Fibroblast of mammary gland (primary cell): ENCODE measurements around the gene ILK.
A peak's percentile ranks its signal among the peaks of the same experiment; 100 is the strongest.

ENCODE experiments used
- DNase-seq: peaks from one replicate; pipeline ENCODE4 v3.0.0-alpha.2; 2010; ENCODE audit warnings: low read depth
- H3K4me3 ChIP-seq: 2 replicates; pipeline ENCODE4 v1.5.1; 2011; ENCODE audit warnings: low read depth, mild to moderate bottlenecking, low read length, moderate library complexity; ENCODE audit not compliant: control insufficient read depth
- TF ChIP-seq, protein P1 (sequence below): conservative IDR thresholded peaks from 2 replicates; pipeline ENCODE4 v1.5.1; 2011; ENCODE audit warnings: low read depth, low read length, inconsistent platforms; ENCODE audit not compliant: control insufficient read depth, insufficient read depth

Gene ILK

DNA sequence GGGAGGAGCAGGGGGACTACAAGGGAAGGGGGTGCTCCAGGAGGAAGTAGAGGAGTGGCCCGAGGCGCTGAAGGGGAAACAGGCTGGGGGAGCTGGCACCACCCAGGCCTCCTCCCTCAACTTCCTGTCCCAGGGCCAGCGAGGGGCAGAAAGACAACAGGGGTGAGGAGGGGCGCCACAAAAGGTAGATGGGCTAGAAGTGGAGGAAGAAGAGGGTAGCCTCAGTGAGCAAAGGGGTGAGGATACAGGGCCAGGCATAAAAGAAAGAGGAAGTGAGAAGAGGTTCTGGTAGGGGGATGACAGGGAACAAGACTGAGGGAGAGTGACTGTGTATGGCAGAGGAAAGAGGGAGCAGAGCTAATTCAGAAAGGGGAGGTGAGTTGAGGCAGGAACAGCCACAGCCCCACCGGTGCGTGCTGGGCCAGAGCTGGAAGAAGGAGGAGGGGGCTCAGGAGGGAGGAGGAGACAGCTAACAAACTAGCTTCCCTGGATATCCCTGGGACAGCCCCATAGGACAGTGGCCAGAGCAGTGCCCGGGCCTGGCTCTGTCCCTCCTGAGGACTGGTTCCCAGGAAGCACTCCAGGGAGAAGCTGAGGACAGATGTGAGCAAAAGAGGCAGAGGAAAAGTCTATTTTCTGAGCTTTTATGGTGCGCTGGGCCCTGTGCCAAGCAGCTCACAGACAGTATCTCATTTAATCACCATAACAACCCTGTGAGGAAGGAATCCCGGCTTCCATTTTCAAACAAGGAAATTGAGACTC is 43.5 kb downstream of the ILK start:
- H3K4me3 ChIP-seq: no peak overlapping the region
- TF ChIP-seq, protein P1, sequence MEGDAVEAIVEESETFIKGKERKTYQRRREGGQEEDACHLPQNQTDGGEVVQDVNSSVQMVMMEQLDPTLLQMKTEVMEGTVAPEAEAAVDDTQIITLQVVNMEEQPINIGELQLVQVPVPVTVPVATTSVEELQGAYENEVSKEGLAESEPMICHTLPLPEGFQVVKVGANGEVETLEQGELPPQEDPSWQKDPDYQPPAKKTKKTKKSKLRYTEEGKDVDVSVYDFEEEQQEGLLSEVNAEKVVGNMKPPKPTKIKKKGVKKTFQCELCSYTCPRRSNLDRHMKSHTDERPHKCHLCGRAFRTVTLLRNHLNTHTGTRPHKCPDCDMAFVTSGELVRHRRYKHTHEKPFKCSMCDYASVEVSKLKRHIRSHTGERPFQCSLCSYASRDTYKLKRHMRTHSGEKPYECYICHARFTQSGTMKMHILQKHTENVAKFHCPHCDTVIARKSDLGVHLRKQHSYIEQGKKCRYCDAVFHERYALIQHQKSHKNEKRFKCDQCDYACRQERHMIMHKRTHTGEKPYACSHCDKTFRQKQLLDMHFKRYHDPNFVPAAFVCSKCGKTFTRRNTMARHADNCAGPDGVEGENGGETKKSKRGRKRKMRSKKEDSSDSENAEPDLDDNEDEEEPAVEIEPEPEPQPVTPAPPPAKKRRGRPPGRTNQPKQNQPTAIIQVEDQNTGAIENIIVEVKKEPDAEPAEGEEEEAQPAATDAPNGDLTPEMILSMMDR: no peak
- peak; percentile 37 for DNase-seq

DNA sequence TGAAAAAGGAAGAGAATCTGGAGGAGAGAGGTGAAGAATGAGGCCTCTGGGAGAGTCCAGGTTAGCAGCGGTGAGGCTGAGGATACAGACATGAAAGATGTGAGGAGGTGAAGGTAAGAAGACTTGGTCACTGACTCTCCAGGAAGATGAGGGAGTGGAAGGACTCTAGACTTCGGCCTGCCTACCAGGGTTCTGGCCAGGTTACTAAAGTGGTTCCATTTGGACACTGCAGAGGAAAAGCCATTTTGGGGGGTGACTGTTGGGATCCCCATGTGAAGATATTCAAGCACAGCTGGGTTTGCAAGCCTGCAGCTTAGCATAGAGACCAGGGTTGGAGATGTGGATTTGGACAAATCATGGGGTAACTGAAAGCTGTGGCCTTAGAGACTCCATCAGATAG is 44.3 kb downstream of the ILK start:
- no peak overlapping the region for H3K4me3 ChIP-seq
- no peak for DNase-seq
- TF ChIP-seq, protein P1: no peak

- TF ChIP-seq, protein P1: no peak
- no peak overlapping the region for H3K4me3 ChIP-seq
- DNase-seq: no peak
Observed at GRCh38 chr11:6648501-6648900, 44.9 kb downstream of the ILK start.

DNA sequence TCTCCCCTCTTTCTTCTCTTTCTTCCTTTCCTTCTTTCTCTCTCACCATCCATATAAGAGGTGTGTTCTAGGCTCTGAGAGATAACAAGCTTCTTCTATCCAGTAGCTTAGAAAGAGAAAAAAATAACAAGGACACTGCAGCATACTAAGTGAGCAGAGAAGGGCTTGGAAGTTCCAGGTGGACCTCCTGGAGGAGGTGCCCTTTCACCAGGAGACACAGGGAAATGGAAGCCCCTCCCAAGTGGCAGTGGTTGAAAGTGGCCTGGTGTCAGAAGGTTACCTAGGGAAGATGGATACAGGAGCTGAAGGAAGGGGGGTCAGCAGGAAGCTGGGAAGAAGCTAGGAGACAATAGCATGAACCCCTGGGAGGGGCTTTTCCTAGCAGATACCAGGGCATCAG is 46.5 kb downstream of the ILK start:
- DNase-seq: no peak
- TF ChIP-seq, protein P1: no peak
- H3K4me3 ChIP-seq: no peak overlapping the region

- DNase-seq: peak; percentile 57
- TF ChIP-seq, protein P1: no peak
- H3K4me3 ChIP-seq: no peak overlapping the region
Observed at GRCh38 chr11:6650980-6651379, 47.4 kb downstream of the ILK start.

- no peak overlapping the region for H3K4me3 ChIP-seq
- TF ChIP-seq, protein P1: no peak
- DNase-seq: no peak
Observed at GRCh38 chr11:6652182-6652581, 48.6 kb downstream of the ILK start.
